AG04450 (cell line): ENCODE measurements around the gene TAC4. TPM values are rescaled to one million over a fixed set of nuclear protein-coding genes. Genes with fewer than 3 reads are reported as not detected.

Experiments
- CTCF ChIA-PET: fragments of 300-600, 350-600 bp; formaldehyde crosslinking; extraction: SDS; loops from one replicate; lab custom pipeline; 2022; ENCODE audit warnings: antibody characterized with exemption, inconsistent platforms; lab: Charles Lee
- POLR2A ChIA-PET: fragments of 350-600 bp; formaldehyde crosslinking; extraction: SDS; loops from one replicate; lab custom pipeline; 2021; ENCODE audit warnings: antibody characterized with exemption, inconsistent platforms; lab: Yijun Ruan, JAX
- DNase-seq: peaks from one replicate; pipeline ENCODE4 v3.0.0-alpha.2; 2011; ENCODE audit warnings: low read depth, low spot score
- H3K27ac ChIP-seq: one replicate; pipeline ENCODE4 v1.5.1; 2012; ENCODE audit warnings: low read depth, low read length, control low read depth
- H3K27me3 ChIP-seq: one replicate; pipeline ENCODE4 v1.6.0; 2012; ENCODE audit warnings: low read length; ENCODE audit not compliant: control insufficient read depth, insufficient read depth
- H3K4me3 ChIP-seq: 2 replicates; pipeline ENCODE4 v1.5.1; 2011; ENCODE audit warnings: mild to moderate bottlenecking, low read depth, low read length, control low read depth
- H3K9me3 ChIP-seq: 2 replicates; pipeline ENCODE4 v1.5.1; 2012; ENCODE audit warnings: low read length; ENCODE audit not compliant: control insufficient read depth, insufficient read depth
- CTCF ChIP-seq: IDR thresholded peaks from 2 replicates; pipeline ENCODE4 v1.5.1; 2011; ENCODE audit warnings: low read depth, low read length, control low read depth, inconsistent platforms
- polyA plus RNA-seq: library from polyadenylated mRNA; depleted of rRNA; stranded (reverse); fragments of >200 nt; gene quantifications from 2 replicates; pipeline ENCODE4 v1.2.3, GENCODE V29; 2011

TAC4 gene
- polyA plus RNA-seq, 1 experiment = not detected

GRCh38 chr17:49825645-49826044 is 22.2 kb downstream of the TAC4 start:
- DNase-seq = no peak
- CTCF ChIA-PET = interaction anchor here (1.6 kb wide), 1 partner anchor 172 kb away, joined by 3 read pairs; no protein-coding TSS in a partner anchor

GRCh38 chr17:49823614-49824013 is 24.3 kb downstream of the TAC4 start:
- no peak for TF ChIP-seq CTCF
- Histone ChIP-seq H3K4me3 (no peak overlapping the region), H3K9me3 (no peaks in the 10 kb centered on the region), H3K27ac (peak overlapping the region; percentile 34), H3K27me3 (no peaks in the 10 kb centered on the region)
- ChIA-PET POLR2A (interaction anchor here (0.6 kb wide), 2 partner anchors 22 to 27 kb away, joined by 3 to 6 read pairs; no protein-coding TSS in a partner anchor), CTCF (no interaction called here)
- DNase-seq = peak; percentile 66

More at GRCh38 chr17:49825645-49826044, 22.2 kb downstream of the TAC4 start:
- H3K27ac ChIP-seq = no peak overlapping the region
- no peaks in the 10 kb centered on the region for H3K9me3 ChIP-seq
- no peak for TF ChIP-seq CTCF
- no peaks in the 10 kb centered on the region for H3K27me3 ChIP-seq
- POLR2A ChIA-PET = no interaction called here
- H3K4me3 ChIP-seq = no peak overlapping the region

- POLR2A ChIA-PET = interaction anchor here (0.6 kb wide), 1 partner anchor 26 kb away, joined by 6 read pairs; no protein-coding TSS in a partner anchor
- CTCF ChIA-PET = no interaction called here
- peak; percentile 36 for DNase-seq
- H3K4me3 ChIP-seq = no peak overlapping the region
- no peaks in the 10 kb centered on the region for H3K27me3 ChIP-seq
- no peak for TF ChIP-seq CTCF
- peak overlapping the region; percentile 43 for H3K27ac ChIP-seq
- no peaks in the 10 kb centered on the region for H3K9me3 ChIP-seq
Measured at GRCh38 chr17:49822829-49823228, 25.0 kb downstream of the TAC4 start.

- H3K9me3 ChIP-seq = no peaks in the 10 kb centered on the region
- TF ChIP-seq CTCF = no peak
- H3K4me3 ChIP-seq = no peak overlapping the region
- no peak for DNase-seq
- CTCF ChIA-PET = no interaction called here
- no peak overlapping the region for H3K27ac ChIP-seq
- POLR2A ChIA-PET = no interaction called here
- H3K27me3 ChIP-seq = no peaks in the 10 kb centered on the region
Measured at GRCh38 chr17:49821916-49822315, 26.0 kb downstream of the TAC4 start.

GRCh38 chr17:49821466-49821865 is 26.4 kb downstream of the TAC4 start:
- Histone ChIP-seq H3K27ac (no peak overlapping the region), H3K9me3 (no peaks in the 10 kb centered on the region), H3K27me3 (no peaks in the 10 kb centered on the region), H3K4me3 (no peak overlapping the region)
- no peak for TF ChIP-seq CTCF
- no peak for DNase-seq
- ChIA-PET POLR2A (no interaction called here), CTCF (no interaction called here)
